ENCODE measurements around the gene CUEDC1.

CUEDC1 gene

GRCh38 chr17:57892820-57893595 lies 62.2 kb downstream of the CUEDC1 start:
- DNase-seq = no peak

GRCh38 chr17:57892146-57892819 lies 62.9 kb downstream of the CUEDC1 start:
- DNase-seq = peak; percentile 87 to 89

GRCh38 chr17:57890857-57891232 lies 64.4 kb downstream of the CUEDC1 start:
- no peak for DNase-seq

GRCh38 chr17:57889892-57890856 lies 65.0 kb downstream of the CUEDC1 start:
- DNase-seq = no peak

GRCh38 chr17:57889252-57889651 lies 66.0 kb downstream of the CUEDC1 start:
- DNase-seq = no peak

- no peak for DNase-seq
Observed at GRCh38 chr17:57888311-57889216, 66.6 kb downstream of the CUEDC1 start.

GRCh38 chr17:57887161-57887560 lies 68.1 kb downstream of the CUEDC1 start:
- no peak for DNase-seq

- DNase-seq = no peak
Observed at GRCh38 chr17:57886020-57886419, 69.2 kb downstream of the CUEDC1 start.

- DNase-seq = no peak
Observed at GRCh38 chr17:57885148-57885915, 69.9 kb downstream of the CUEDC1 start.

GRCh38 chr17:57881783-57882351 lies 73.3 kb downstream of the CUEDC1 start:
- no peak for DNase-seq

- no peak for DNase-seq
Observed at GRCh38 chr17:57881143-57881542, 74.1 kb downstream of the CUEDC1 start.

GRCh38 chr17:57880086-57880456 lies 75.1 kb downstream of the CUEDC1 start:
- DNase-seq = peak; percentile 28 to 54

GRCh38 chr17:57879437-57880085 lies 75.7 kb downstream of the CUEDC1 start:
- DNase-seq = peak; percentile 25 to 30

GRCh38 chr17:57877803-57878377 lies 77.3 kb downstream of the CUEDC1 start:
- no peak for DNase-seq

- no peak for DNase-seq
Observed at GRCh38 chr17:57876866-57877237, 78.4 kb downstream of the CUEDC1 start.

GRCh38 chr17:57876023-57876865 lies 79.0 kb downstream of the CUEDC1 start:
- no peak for DNase-seq

- no peak for DNase-seq
Observed at GRCh38 chr17:57875290-57876022, 79.8 kb downstream of the CUEDC1 start.
